Measurements from ENCODE around the gene PRICKLE2. TPM values are rescaled to one million over a fixed set of nuclear protein-coding genes. Genes with fewer than 3 reads are reported as not detected.

The PRICKLE2 gene
- total RNA-seq, 1 donor from 2014 or later: 23.2 TPM

- peaks cover 3% of the 10 kb centered on the region for H3K9me3 Mint-ChIP-seq (ENCODE audit: low read depth)
- no peaks in the 10 kb centered on the region for H3K36me3 Mint-ChIP-seq (ENCODE audit: insufficient read depth)
- TF ChIP-seq, protein P1, sequence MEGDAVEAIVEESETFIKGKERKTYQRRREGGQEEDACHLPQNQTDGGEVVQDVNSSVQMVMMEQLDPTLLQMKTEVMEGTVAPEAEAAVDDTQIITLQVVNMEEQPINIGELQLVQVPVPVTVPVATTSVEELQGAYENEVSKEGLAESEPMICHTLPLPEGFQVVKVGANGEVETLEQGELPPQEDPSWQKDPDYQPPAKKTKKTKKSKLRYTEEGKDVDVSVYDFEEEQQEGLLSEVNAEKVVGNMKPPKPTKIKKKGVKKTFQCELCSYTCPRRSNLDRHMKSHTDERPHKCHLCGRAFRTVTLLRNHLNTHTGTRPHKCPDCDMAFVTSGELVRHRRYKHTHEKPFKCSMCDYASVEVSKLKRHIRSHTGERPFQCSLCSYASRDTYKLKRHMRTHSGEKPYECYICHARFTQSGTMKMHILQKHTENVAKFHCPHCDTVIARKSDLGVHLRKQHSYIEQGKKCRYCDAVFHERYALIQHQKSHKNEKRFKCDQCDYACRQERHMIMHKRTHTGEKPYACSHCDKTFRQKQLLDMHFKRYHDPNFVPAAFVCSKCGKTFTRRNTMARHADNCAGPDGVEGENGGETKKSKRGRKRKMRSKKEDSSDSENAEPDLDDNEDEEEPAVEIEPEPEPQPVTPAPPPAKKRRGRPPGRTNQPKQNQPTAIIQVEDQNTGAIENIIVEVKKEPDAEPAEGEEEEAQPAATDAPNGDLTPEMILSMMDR (IDR thresholded peaks at IDR 0.05; ENCODE audit: unreplicated experiment): no peak
- H3K27ac Mint-ChIP-seq: no peak overlapping the region
- no peaks in the 10 kb centered on the region for H3K27me3 Mint-ChIP-seq
- DNase-seq (ENCODE audit: low spot score, unreplicated experiment): no peak
- H3K4me1 Mint-ChIP-seq (ENCODE audit: low read depth): peaks cover 4% of the 10 kb centered on the region
- no peak overlapping the region for H3K4me3 Mint-ChIP-seq (ENCODE audit: low read depth)
Measured at GRCh38 chr3:64207289-64208080, 17.8 kb downstream of the PRICKLE2 start.

DNA sequence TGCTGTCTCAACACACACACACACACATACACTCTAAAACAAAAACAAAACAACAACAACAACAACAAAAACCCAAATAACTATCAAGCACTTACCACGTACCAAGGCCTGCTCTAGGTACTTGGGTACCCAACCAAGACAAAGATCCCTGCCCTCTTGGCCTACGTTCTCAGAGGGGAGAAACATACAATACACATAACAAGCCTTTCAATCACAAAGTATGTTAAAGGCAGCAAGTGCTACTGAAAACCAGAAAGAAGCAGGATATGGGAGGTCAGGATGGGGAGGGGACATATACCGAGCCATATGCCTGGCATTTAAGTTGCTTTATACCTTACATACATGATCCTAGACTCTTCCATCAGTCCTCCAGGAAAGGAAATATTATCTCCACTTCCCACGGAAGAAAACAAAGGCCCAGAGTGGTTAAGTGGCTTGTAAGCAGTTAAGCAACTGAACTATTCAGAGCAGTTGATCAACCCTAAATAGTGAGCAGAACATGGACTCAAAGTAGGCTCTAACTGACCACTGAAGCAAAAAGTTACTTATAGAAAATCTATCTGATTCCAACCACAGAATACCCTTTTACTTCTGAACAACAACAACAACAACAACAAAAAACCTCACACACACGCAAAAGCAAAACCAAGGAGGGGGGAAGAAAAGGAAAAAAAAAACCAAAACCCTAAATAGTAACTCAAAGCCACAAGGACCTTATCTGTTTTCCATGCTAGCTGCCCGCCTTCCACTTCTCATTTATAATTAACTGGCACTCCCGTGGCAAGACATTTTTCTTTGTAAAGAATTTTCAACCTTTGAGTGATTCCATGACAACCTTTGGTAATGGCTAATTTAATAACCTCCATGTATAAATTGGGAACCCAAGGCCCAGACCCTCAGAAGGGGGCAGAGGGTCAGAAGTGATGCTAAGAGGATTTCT, 21.0 kb downstream of the PRICKLE2 start:
- no peaks in the 10 kb centered on the region for H3K36me3 Mint-ChIP-seq (ENCODE audit: insufficient read depth)
- no peak overlapping the region for H3K27ac Mint-ChIP-seq
- no peak overlapping the region for H3K4me3 Mint-ChIP-seq (ENCODE audit: low read depth)
- TF ChIP-seq, protein P1 (IDR thresholded peaks at IDR 0.05; ENCODE audit: unreplicated experiment): no peak
- peaks cover 4% of the 10 kb centered on the region for H3K4me1 Mint-ChIP-seq (ENCODE audit: low read depth)
- H3K27me3 Mint-ChIP-seq: no peaks in the 10 kb centered on the region
- no peaks in the 10 kb centered on the region for H3K9me3 Mint-ChIP-seq (ENCODE audit: low read depth)
- no peak for DNase-seq (ENCODE audit: low spot score, unreplicated experiment)

DNA sequence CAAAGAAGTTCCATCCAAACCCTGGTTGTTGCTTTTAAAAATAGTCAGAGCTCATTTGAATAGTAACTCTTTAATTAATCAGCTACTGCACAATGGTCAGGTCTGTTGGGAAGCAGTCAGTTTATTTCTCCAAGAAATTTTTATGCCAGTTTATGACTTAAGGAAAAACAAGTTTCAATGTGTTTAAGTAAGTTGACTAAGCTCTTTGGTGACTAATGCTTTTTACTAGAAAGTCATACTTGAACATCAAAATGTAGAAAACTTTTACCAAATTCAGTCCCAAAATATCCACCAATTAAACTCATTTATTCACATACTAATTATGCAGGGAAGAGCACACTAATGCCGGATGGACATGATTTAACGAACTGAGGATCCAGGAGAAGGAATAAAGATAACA, 22.1 kb downstream of the PRICKLE2 start:
- TF ChIP-seq, protein P1 (IDR thresholded peaks at IDR 0.05; ENCODE audit: unreplicated experiment): no peak
- Mint-ChIP-seq H3K9me3 (ENCODE audit: low read depth) (no peaks in the 10 kb centered on the region), H3K27me3 (no peaks in the 10 kb centered on the region), H3K4me1 (ENCODE audit: low read depth) (peaks cover 4% of the 10 kb centered on the region), H3K4me3 (ENCODE audit: low read depth) (no peak overlapping the region), H3K27ac (no peak overlapping the region), H3K36me3 (ENCODE audit: insufficient read depth) (peaks cover 2% of the 10 kb centered on the region)
- no peak for DNase-seq (ENCODE audit: low spot score, unreplicated experiment)

- no peaks in the 10 kb centered on the region for H3K27me3 Mint-ChIP-seq
- no peak overlapping the region for H3K4me3 Mint-ChIP-seq (ENCODE audit: low read depth)
- TF ChIP-seq, protein P1 (IDR thresholded peaks at IDR 0.05; ENCODE audit: unreplicated experiment): no peak
- H3K4me1 Mint-ChIP-seq (ENCODE audit: low read depth): peaks cover 4% of the 10 kb centered on the region
- no peak overlapping the region for H3K27ac Mint-ChIP-seq
- peaks cover 4% of the 10 kb centered on the region for H3K9me3 Mint-ChIP-seq (ENCODE audit: low read depth)
- peaks cover 9% of the 10 kb centered on the region for H3K36me3 Mint-ChIP-seq (ENCODE audit: insufficient read depth)
- DNase-seq (ENCODE audit: low spot score, unreplicated experiment): no peak
Measured at GRCh38 chr3:64199932-64200331, 25.3 kb downstream of the PRICKLE2 start.

DNA sequence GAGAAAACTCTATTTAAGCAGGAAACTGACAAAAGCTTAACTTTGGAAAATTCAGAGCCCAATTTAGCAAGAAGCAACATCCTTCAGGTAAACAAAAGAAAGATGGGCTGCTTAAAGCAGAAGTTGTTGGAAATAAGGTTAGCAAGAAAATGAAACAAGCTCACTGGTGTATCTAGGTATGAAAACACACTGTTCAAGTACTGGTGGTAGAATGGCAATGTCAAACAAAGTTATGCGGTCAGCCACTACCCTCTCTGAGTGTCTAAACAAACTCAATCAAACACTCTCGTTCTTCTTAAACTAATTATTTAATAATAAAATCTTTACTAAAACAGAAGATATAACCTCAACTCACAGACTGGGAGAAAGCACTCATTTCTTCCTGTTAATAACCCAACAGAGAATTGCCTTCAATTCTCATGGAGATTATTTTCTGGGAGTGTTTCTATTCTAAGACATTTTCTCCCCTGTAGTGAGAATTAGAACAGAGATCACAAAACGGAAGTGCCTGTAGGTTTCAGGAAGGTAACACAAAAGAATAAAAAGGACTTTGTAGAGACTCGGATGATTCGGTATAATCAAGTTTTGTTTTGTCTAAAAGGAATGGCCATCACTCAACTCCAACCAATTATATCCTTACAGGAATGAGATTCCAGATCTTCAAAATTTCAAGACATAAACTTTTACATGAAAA, 28.9 kb downstream of the PRICKLE2 start:
- Mint-ChIP-seq H3K36me3 (ENCODE audit: insufficient read depth) (peaks cover 14% of the 10 kb centered on the region), H3K9me3 (ENCODE audit: low read depth) (peaks cover 10% of the 10 kb centered on the region), H3K4me1 (ENCODE audit: low read depth) (no peaks in the 10 kb centered on the region), H3K4me3 (ENCODE audit: low read depth) (no peak overlapping the region), H3K27ac (no peak overlapping the region), H3K27me3 (no peaks in the 10 kb centered on the region)
- DNase-seq (ENCODE audit: low spot score, unreplicated experiment): no peak
- TF ChIP-seq, protein P1 (IDR thresholded peaks at IDR 0.05; ENCODE audit: unreplicated experiment): no peak

All from progenitor cell of endocrine pancreas (in vitro differentiated cells).